ENCODE data around the gene THSD7A. TPM values are rescaled to one million over a fixed set of nuclear protein-coding genes. Genes with fewer than 3 reads are reported as not detected.
"Not testable (repeated sequence)": the region's sequence is repeated elsewhere in the genome, so short reads cannot be mapped to it uniquely, and the experiment has no call there.

Gene THSD7A
- total and polyA plus RNA-seq, 9 of the 15 experiments (the other 6 are each of a cell fraction or from before 2014, with no cell fraction given) = 0.01 to 0.02 TPM; not detected in 7

DNA sequence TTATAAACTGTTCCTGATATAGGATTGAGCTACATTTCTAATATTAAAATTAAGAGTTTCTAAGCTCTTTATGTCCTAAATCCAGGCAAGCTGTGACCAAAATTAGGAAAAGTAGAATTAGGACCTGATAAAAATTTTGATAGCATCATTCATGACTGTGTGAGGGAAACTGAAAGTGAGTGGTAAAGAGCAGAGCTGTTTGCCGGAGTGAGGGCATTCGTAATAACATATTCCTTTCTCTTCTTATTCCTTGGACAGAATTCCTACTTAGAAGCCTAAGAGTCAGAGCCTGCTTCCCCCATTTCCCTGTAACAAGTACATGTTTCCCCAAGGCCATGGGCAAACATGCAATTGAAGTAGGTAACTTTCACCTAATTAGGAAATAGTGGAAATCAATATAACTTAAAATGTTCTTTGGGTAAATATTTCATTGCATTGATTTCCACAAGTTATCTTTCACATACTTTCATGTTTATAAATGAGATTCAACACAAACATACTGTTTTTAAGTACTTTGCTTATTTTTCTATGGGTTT is 310.0 kb downstream of the THSD7A start:
- H3K4me2 ChIP-seq (ENCODE audit: insufficient read depth, low read length); H3K9me3 ChIP-seq (replicated peaks; ENCODE audit: control insufficient read depth, insufficient read depth, low read depth, low read length); H4K20me1 ChIP-seq (replicated peaks; ENCODE audit: control insufficient read depth, insufficient read depth, low read length); DNase-seq (ENCODE audit: extremely low read depth in 1 of 4, low spot score in 3 of 4); H3K9me1 ChIP-seq (ENCODE audit: control insufficient read depth, insufficient read depth, low read length); POLR2A ChIA-PET; in situ Hi-C loops (cut with MboI); FAIRE-seq; ATAC-seq; H3K9ac ChIP-seq (ENCODE audit: insufficient read depth in 1 of 2, low read depth in 2 of 2, low read length in 2 of 2); H3K27ac ChIP-seq (ENCODE audit: extremely low read depth, low read depth, low read length); H3K4me1 ChIP-seq (replicated peaks in 1 of 2; ENCODE audit: control insufficient read depth in 2 of 2, insufficient read depth in 2 of 2, low read length in 2 of 2); intact Hi-C loops (cut with micrococcal nuclease); H3K4me3 ChIP-seq; H3K36me3 ChIP-seq (ENCODE audit: control insufficient read depth, insufficient read depth, low read length); H3K27me3 ChIP-seq (ENCODE audit: control insufficient read depth in 2 of 2, insufficient read depth in 2 of 2, low read length in 2 of 2); H2AFZ ChIP-seq (ENCODE audit: low read depth, low read length); CTCF ChIA-PET (ENCODE audit: low intra/inter-chr PET ratio); BruUV-seq (replicated peaks); H3K79me2 ChIP-seq (ENCODE audit: control insufficient read depth, insufficient read depth, low read length): not testable (repeated sequence)
- 0% methylated on average over 1 of the region's 2 CpGs for WGBS (ENCODE audit: insufficient coverage, low coverage, missing lambda C conversion rate)

GRCh38 chr7:11517853-11518252 is 314.1 kb downstream of the THSD7A start:
- Histone ChIP-seq H3K9me3 (replicated peaks; ENCODE audit: control insufficient read depth, insufficient read depth, low read depth, low read length) (no peaks in the 10 kb centered on the region), H3K27me3 (ENCODE audit: control insufficient read depth in 2 of 2, insufficient read depth in 2 of 2, low read length in 2 of 2) (no peaks in the 10 kb centered on the region), H2AFZ (ENCODE audit: low read depth, low read length) (no peak overlapping the region), H3K9ac (ENCODE audit: insufficient read depth in 1 of 2, low read depth in 2 of 2, low read length in 2 of 2) (no peak overlapping the region), H3K4me3 (no peak overlapping the region), H3K27ac (ENCODE audit: extremely low read depth, low read depth, low read length) (no peak overlapping the region), H4K20me1 (replicated peaks; ENCODE audit: control insufficient read depth, insufficient read depth, low read length) (no peaks in the 10 kb centered on the region), H3K36me3 (ENCODE audit: control insufficient read depth, insufficient read depth, low read length) (no peaks in the 10 kb centered on the region), H3K79me2 (ENCODE audit: control insufficient read depth, insufficient read depth, low read length) (no peaks in the 10 kb centered on the region), H3K4me1 (replicated peaks in 1 of 2; ENCODE audit: control insufficient read depth in 2 of 2, insufficient read depth in 2 of 2, low read length in 2 of 2) (no peaks in the 10 kb centered on the region), H3K4me2 (ENCODE audit: insufficient read depth, low read length) (no peak overlapping the region), H3K9me1 (ENCODE audit: control insufficient read depth, insufficient read depth, low read length) (no peaks in the 10 kb centered on the region)
- FAIRE-seq (no peak), DNase-seq (ENCODE audit: extremely low read depth in 1 of 4, low spot score in 3 of 4) (no peak), ATAC-seq (no peak)
- 0% methylated on average over 1 of the region's 1 CpG for WGBS (ENCODE audit: insufficient coverage, low coverage, missing lambda C conversion rate)
- TF ChIP-seq GABPB1 (CRISPR knock-in tag; IDR thresholded peaks at IDR 0.05) (no peak), ARNT (IDR thresholded peaks at IDR 0.05) (no peak), ARID1B (IDR thresholded peaks at IDR 0.05) (no peak), THAP7 (CRISPR knock-in tag; IDR thresholded peaks at IDR 0.05) (no peak), FOXM1 (IDR thresholded peaks at IDR 0.05; ENCODE audit: low read depth) (no peak), FOXM1 (CRISPR knock-in tag; IDR thresholded peaks at IDR 0.05; ENCODE audit: low read depth) (no peak), BMI1 (IDR thresholded peaks at IDR 0.05; ENCODE audit: low read length) (no peak), SRSF1 (IDR thresholded peaks at IDR 0.05; ENCODE audit: low read depth, low read length) (no peak), ASH1L (IDR thresholded peaks at IDR 0.05; ENCODE audit: borderline replicate concordance, low read depth, partially characterized antibody) (no peak), EWSR1 (IDR thresholded peaks at IDR 0.05; ENCODE audit: borderline replicate concordance, low read depth, partially characterized antibody) (no peak), SIX5 (IDR thresholded peaks at IDR 0.05; ENCODE audit: borderline replicate concordance in 1 of 2, insufficient read depth in 1 of 2, low read depth in 1 of 2, low read length in 2 of 2) (no peak)
- TF ChIP-seq, protein P1, sequence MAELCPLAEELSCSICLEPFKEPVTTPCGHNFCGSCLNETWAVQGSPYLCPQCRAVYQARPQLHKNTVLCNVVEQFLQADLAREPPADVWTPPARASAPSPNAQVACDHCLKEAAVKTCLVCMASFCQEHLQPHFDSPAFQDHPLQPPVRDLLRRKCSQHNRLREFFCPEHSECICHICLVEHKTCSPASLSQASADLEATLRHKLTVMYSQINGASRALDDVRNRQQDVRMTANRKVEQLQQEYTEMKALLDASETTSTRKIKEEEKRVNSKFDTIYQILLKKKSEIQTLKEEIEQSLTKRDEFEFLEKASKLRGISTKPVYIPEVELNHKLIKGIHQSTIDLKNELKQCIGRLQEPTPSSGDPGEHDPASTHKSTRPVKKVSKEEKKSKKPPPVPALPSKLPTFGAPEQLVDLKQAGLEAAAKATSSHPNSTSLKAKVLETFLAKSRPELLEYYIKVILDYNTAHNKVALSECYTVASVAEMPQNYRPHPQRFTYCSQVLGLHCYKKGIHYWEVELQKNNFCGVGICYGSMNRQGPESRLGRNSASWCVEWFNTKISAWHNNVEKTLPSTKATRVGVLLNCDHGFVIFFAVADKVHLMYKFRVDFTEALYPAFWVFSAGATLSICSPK (IDR thresholded peaks at IDR 0.05; ENCODE audit: borderline replicate concordance) = no peak
- BruUV-seq (replicated peaks) = no TSS peak
- in situ Hi-C loops (cut with MboI) = no loop called here
- CTCF ChIA-PET (ENCODE audit: low intra/inter-chr PET ratio) = no interaction called here
- POLR2A ChIA-PET = no interaction called here
- intact Hi-C loops (cut with micrococcal nuclease) = no loop called here
